AG10803 (cell line): ENCODE measurements around the gene SLC25A10.
"Not testable (repeated sequence)": the region's sequence is repeated elsewhere in the genome, so short reads cannot be mapped to it uniquely, and the experiment has no call there.

Experiments used
- DNase-seq: peaks from one replicate; pipeline ENCODE4 v3.0.0; 2010; ENCODE audit warnings: low read depth
- H3K4me3 ChIP-seq: 2 replicates; pipeline ENCODE4 v1.5.1; 2011; ENCODE audit warnings: mild to moderate bottlenecking, low read length, control low read depth
- CTCF ChIP-seq: conservative IDR thresholded peaks from 2 replicates; pipeline ENCODE4 v1.5.1; 2011; ENCODE audit warnings: mild to moderate bottlenecking, low read length, control low read depth, inconsistent platforms

Gene SLC25A10

GRCh38 chr17:81737947-81738800 is 26.1 kb downstream of the SLC25A10 start:
- TF ChIP-seq CTCF = no peak
- no peak for DNase-seq
- no peak overlapping the region for H3K4me3 ChIP-seq

GRCh38 chr17:81738801-81739393 is 26.8 kb downstream of the SLC25A10 start:
- no peak overlapping the region for H3K4me3 ChIP-seq
- TF ChIP-seq CTCF = no peak

GRCh38 chr17:81739593-81739992 is 27.5 kb downstream of the SLC25A10 start:
- H3K4me3 ChIP-seq, DNase-seq: not testable (repeated sequence)

More at GRCh38 chr17:81738801-81739393, 26.8 kb downstream of the SLC25A10 start:
- DNase-seq = no peak

- no peak overlapping the region for H3K4me3 ChIP-seq
- DNase-seq = no peak
- no peak for TF ChIP-seq CTCF
Observed at GRCh38 chr17:81740395-81740961, 28.4 kb downstream of the SLC25A10 start.

GRCh38 chr17:81741049-81741593 is 29.0 kb downstream of the SLC25A10 start:
- TF ChIP-seq CTCF = no peak
- H3K4me3 ChIP-seq = no peak overlapping the region
- DNase-seq = no peak

- H3K4me3 ChIP-seq = no peak overlapping the region
- no peak for TF ChIP-seq CTCF
- no peak for DNase-seq
Observed at GRCh38 chr17:81741594-81742452, 29.7 kb downstream of the SLC25A10 start.
